HG02571 (cell line): Measurements from ENCODE around the gene FBXL5.

Experiments used
- ATAC-seq: cut with Tn5 transposase; IDR thresholded peaks from one replicate; pipeline ENCODE4 v1.9.1; 2021; ENCODE audit warnings: mild to moderate bottlenecking, moderate library complexity; ENCODE audit not compliant: unreplicated experiment

Gene FBXL5

DNA sequence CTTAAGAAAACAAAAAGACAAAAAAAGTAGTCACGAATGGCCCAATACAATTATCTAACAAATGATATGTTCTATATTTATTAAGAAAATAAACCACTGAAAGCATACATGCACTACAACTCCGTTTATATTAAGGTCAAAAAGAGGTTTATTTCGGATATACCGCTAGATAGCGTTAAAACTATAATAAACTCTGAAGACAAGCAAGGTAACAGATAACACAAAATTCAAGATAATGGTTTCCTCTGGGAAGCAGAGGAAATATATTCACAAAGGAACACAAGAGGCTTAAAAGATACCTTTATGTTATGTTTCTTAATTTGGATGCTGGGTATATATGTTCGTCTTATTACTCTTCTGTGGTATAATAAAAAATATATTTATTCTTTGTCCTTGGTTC lies 21.7 kb upstream of the FBXL5 start:
- ATAC-seq: no peak

DNA sequence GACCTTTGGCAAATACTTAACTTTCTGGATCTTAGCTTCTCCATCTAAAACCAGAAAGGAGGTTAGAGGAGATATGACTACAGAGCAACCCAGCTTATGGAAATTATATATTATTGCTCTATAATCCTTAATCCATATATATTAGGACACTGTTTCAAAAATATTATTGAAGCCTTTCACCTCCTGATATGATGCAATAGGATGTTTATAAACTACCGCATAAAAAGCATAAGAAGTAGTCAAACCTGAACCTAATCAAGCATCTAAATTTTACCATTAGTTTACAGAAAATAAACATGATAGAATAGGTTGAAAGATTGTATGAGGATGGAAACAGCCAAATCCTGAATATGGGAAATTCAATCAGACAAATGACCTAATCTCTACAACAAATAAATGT lies 20.9 kb upstream of the FBXL5 start:
- ATAC-seq: no peak

GRCh38 chr4:15675356-15675755 lies 20.2 kb upstream of the FBXL5 start:
- no peak for ATAC-seq

- ATAC-seq: no peak
Observed at GRCh38 chr4:15674926-15675325, 19.8 kb upstream of the FBXL5 start.

- ATAC-seq: no peak
Observed at GRCh38 chr4:15674046-15674445, 18.9 kb upstream of the FBXL5 start.

DNA sequence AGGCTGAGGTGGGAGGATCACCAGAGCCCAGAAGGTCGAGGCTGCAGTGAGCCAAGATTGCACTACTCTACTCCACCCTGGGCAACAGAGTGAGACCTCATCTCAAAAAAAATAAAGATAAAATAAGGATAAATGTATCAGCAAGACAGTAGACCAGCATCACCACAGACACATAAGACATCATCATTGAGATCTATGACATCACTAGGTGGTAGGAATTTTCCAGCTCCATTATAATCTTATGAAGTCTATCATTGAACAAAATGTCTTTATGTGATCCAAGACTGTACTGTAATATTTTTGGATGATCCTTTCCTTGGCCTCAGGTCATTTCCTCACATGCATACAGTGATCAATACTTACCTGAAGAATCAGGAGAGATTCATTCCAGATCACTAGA lies 18.2 kb upstream of the FBXL5 start:
- ATAC-seq: no peak

- ATAC-seq: no peak
Observed at GRCh38 chr4:15672101-15672500, 16.9 kb upstream of the FBXL5 start.

DNA sequence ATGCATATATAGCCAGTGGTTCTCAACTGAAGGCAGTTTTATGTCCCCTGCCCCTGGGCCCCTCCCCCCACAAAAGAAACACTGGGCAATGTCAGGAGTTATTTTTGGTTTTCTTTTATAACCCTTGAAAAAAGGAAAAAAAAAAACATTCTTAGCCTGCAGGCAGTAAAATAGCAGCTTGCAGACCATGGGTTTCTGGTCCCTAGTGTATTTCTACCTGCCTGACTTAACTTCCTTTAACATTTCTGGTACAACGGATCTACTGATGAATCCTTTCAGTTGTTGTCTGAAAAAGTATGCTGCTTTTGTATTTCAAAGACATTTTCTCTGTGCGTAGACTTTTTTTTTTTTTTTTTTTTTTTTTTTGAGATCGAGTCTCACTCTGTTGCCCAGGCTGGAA lies 15.4 kb upstream of the FBXL5 start:
- no peak for ATAC-seq

GRCh38 chr4:15668566-15669435 lies 13.6 kb upstream of the FBXL5 start:
- ATAC-seq: no peak

DNA sequence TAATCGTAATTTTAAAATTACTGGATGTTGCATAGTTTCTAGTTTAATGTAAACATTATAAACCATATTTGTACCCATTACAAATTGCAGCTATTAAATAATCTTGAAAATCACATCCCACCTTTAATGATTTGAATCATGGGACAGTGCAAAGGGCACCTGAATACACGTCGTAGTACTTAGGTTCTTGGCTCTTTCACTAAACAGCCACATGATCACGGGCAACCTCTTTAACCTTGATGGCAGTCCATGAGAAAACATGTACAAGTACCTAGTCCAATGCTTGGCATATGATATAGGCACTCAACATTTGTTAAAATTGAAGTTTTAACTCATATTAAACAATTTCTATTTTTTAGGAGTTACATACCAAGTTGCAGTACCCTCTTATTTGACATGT lies 11.8 kb upstream of the FBXL5 start:
- no peak for ATAC-seq

DNA sequence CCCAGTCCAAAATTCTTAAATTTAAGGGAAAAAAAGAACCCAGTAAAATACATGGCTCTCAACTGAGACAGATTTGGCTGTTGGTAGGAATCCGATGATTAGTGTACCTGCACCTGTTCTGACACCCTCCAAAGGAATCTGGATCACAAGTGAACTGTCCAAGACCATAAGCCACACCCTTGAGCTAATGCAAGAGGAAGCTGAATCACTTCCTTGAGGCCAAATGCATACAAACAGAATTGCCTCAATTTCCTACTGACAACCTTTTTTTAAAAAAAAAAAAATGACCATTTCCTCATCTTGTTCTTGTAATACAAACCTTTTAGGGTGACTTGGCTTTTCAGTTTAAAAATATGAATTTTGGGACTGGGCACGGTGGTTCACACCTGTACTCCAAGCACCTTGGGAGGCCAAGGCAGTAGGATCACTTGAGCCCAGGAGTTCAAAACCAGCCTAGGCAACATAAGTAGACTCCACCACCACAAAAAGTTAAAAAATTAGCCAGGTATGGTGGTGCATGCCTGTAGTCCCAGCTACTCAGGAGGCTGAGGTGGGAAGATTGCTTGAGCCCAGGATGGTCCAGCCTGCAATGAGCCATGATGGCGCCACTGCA lies 10.7 kb upstream of the FBXL5 start:
- ATAC-seq: no peak

- no peak for ATAC-seq
Observed at GRCh38 chr4:15659768-15660570, 4.8 kb upstream of the FBXL5 start.

GRCh38 chr4:15658781-15659180 lies 3.6 kb upstream of the FBXL5 start:
- ATAC-seq: no peak

DNA sequence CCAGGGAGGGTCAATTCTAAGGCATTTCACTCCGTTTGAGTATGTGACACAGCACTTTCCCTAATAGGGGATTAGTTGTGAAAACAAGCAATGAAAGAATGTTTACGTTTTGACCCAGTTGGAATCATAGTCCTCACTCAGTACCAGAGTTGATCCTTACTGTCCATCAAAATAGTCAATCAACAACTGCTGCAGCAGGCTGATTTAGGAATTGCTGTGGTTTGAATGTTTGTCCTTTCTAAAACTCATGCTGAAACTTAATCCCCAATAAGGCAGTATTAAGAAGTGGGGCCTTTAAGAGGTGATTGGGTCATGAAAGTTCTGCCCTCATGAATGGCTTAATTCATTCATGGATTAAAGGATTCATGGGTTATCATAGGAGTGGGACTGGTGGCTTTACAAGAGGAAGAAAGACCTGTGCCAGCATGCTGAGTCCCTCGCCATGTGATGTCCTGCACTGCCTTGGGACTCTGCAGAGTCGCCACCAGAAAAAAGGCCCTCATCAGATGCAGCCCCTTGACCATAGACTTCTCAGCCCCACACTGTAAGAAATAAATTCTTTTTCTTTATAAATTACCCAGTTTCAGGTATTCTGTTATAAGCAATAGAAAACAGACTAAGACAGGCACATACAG lies 3.1 kb upstream of the FBXL5 start:
- no peak for ATAC-seq

GRCh38 chr4:15657366-15657765 lies 2.2 kb upstream of the FBXL5 start:
- ATAC-seq: no peak

- no peak for ATAC-seq
Observed at GRCh38 chr4:15656038-15656470, 897 bp upstream of the FBXL5 start.

- ATAC-seq: peak; percentile 53
Observed at GRCh38 chr4:15654593-15655222, 449 bp downstream of the FBXL5 start.

GRCh38 chr4:15653864-15654592 lies 1.1 kb downstream of the FBXL5 start:
- no peak for ATAC-seq

DNA sequence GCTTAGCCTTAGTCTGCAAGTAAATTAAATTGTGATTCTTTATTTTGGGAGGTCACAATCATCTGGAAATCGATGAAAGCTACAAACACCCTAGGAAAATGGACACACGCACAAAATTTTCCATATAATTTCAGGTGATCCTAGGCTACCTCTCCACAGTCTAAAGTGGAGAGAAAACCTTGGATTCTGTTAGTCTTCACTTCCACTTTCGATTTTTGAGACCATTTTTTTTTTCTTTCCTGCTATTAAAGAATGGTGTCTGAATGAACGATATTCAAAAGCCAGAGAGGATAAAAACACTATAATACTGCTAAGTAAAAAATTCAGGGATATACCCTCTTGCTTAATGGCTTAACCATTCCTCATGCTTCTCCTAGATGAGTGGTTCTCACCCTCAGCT lies 1.7 kb downstream of the FBXL5 start:
- no peak for ATAC-seq

DNA sequence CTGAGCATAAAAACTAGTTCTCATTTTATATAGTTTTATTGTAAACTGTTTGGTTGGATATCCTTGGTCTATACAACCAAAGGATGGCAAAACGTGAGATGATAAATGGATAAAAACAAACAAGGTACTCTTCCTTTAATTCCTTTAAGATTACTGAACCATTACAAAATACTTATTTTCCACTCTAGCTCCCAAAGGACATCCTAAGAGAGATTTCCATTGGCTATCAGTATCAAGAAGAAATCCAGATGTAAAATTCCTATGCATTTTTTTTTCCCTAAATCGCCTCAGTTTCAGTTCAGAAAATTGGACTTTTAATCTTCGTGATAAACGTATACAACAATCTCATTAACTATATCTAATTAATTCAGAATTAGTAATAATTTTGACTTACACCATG lies 2.3 kb downstream of the FBXL5 start:
- ATAC-seq: no peak
